ENCODE data around the gene SPATA21. TPM values are rescaled to one million over a fixed set of nuclear protein-coding genes. Genes with fewer than 3 reads are reported as not detected.

SPATA21 gene
- total and polyA plus RNA-seq, 7 experiments from 2014 or later: not detected

DNA sequence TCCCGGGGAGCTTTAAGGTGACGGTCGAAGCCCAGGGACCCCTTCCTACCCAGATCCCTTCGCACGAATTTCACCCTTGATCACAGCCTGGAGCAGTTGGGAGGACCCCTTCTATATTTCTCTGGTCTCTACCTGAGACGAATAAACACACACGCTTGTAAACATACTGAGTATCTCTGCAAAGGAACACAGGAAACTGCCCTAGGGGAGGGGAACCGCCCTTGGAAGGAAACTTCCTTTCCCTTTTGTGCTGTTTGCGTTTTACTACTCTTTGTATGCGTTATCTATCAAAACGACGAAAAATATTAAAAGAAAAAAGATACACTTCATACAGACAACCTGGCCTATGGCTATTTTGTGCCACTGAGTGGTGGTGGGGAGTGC lies 4.0 kb upstream of the SPATA21 start:
- Histone ChIP-seq H3K9me3 (ENCODE audit: control insufficient read depth in 2 of 3, low read length in 3 of 3) (no peaks in the 10 kb centered on the region), H3K4me3 (ENCODE audit: low read length) (peak overlapping the region; percentile 94), H3K27ac (ENCODE audit: low read depth, low read length) (peak overlapping the region; percentile 100), H3K27me3 (ENCODE audit: control insufficient read depth in 2 of 2, insufficient read depth in 2 of 2, low read length in 2 of 2) (no peaks in the 10 kb centered on the region), H3K4me1 (ENCODE audit: control insufficient read depth in 2 of 2, insufficient read depth in 2 of 2, low read length in 2 of 2) (peaks cover 17 to 36% of the 10 kb centered on the region in 2 donors), H3K36me3 (ENCODE audit: control insufficient read depth in 2 of 3, insufficient read depth in 3 of 3, low read length in 3 of 3) (peaks cover 0 to 43% (median 17%) of the 10 kb centered on the region in 3 experiments)
- Mint-ChIP-seq H3K27me3 (no peaks in the 10 kb centered on the region), H3K27ac (peak overlapping the region; percentile 88 to 98 (median 96)), H3K36me3 (peaks cover 8 to 23% (median 16%) of the 10 kb centered on the region in 5 donors), H3K4me3 (peak overlapping the region; percentile 93 to 100 (median 97)), H3K4me1 (peaks cover 19 to 45% (median 34%) of the 10 kb centered on the region in 7 donors), H3K9me3 (no peaks in the 10 kb centered on the region)
- intact Hi-C loops (cut with micrococcal nuclease): loop anchor here (1.0 to 5.0 kb wide), 13 partner anchors 21 to 914 kb away; partner anchors contain the start of genes DNAJC16 (in 2 of the 2), NBPF1 (in 2 of the 2), CPLANE2 (in 1 of the 2) and SZRD1 (in 1 of the 2)
- CTCF ChIA-PET: interaction anchor here (0.6 kb wide), 1 partner anchor 541 kb away, joined by 4 read pairs; no protein-coding TSS in a partner anchor
- DNase-seq: peak in 3 of 9 donors; percentile 65 to 72 (median 72)
- POLR2A ChIA-PET: interaction anchor here (0.9 to 3.3 kb wide), 12 partner anchors 8 to 76 kb away, joined by 3 to 21 read pairs (median 4); partner anchors contain the start of gene SZRD1
- peak; percentile 39 for ATAC-seq

DNA sequence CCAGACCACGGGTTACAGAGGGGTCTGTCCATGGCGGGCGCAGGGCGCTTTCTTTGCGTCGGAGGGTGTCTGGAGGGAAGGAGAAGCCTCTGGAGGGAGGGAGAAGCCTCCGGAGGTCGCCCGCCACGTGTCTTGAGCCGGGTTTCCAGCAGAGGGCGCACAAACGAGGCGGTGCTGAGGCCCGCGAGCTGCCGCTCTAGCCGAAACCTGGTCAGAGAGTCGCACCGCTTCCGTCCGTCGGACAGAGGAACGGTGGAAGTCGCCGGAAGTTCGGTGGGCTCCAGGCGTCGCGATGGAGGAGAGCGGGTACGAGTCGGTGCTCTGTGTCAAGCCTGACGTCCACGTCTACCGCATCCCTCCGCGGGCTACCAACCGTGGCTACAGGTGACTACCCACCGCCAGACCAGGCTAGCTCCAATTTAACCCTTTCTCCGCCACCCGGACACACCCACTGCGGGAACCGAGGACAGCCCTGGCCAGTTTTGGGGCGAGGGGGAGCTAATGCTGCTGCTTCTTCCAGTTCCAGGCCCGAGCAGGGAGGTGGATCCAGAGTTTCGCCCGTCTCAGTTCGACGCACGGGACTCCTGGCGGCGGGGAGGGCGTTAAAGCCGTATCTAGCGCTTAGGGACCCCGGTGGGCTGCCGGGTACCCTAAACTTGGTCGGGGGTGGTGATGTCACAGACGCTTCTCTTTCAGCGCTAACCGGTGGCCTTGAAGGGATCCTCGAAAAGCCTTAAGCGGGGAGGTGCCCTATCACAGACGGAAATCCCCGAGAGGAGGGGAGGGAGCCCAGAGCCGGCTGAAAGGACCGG lies 3.5 kb upstream of the SPATA21 start, which contains the start of gene NECAP2:
TSS of gene NECAP2 (plus strand) at position 255 of the 812 bp plus-strand sequence. CDS start at position 293, 38 bp downstream.
- peaks cover 17 to 33% of the 10 kb centered on the region in 2 donors for H3K4me1 ChIP-seq (ENCODE audit: control insufficient read depth in 2 of 2, insufficient read depth in 2 of 2, low read length in 2 of 2)
- peaks cover 0 to 37% (median 17%) of the 10 kb centered on the region in 3 experiments for H3K36me3 ChIP-seq (ENCODE audit: control insufficient read depth in 2 of 3, insufficient read depth in 3 of 3, low read length in 3 of 3)
- ATAC-seq (peak; percentile 95), DNase-seq (peak; percentile 79 to 95 (median 88))
- Mint-ChIP-seq H3K27me3 (no peaks in the 10 kb centered on the region), H3K36me3 (peaks cover 8 to 21% (median 16%) of the 10 kb centered on the region in 5 donors), H3K9me3 (no peaks in the 10 kb centered on the region), H3K4me3 (peak within 1 kb of the TSS; percentile 93 to 100 (median 97)), H3K27ac (peak within 1 kb of the TSS; percentile 88 to 98 (median 96)), H3K4me1 (peaks cover 19 to 45% (median 34%) of the 10 kb centered on the region in 7 donors)
- intact Hi-C loops (cut with micrococcal nuclease): loop anchor here (1.0 to 5.0 kb wide), 16 partner anchors 20 to 914 kb away; partner anchors contain the start of genes DNAJC16 (in 2 of the 2), NBPF1 (in 2 of the 2), SZRD1 (in 2 of the 2) and CPLANE2 (in 1 of the 2)
- ChIA-PET POLR2A (interaction anchor here (0.9 to 3.3 kb wide), 15 partner anchors 8 to 75 kb away, joined by 3 to 21 read pairs (median 4); partner anchors contain the start of gene SZRD1), CTCF (interaction anchor here (0.6 to 2.0 kb wide), 7 partner anchors 17 to 540 kb away, joined by 3 to 9 read pairs (median 5); partner anchors contain the start of gene FBXO42)
- H3K4me3 ChIP-seq (ENCODE audit: low read length): peak within 1 kb of the TSS; percentile 94
- no peaks in the 10 kb centered on the region for H3K9me3 ChIP-seq (ENCODE audit: control insufficient read depth in 2 of 3, low read length in 3 of 3)
- no peaks in the 10 kb centered on the region for H3K27me3 ChIP-seq (ENCODE audit: control insufficient read depth in 2 of 2, insufficient read depth in 2 of 2, low read length in 2 of 2)
- peak within 1 kb of the TSS; percentile 100 for H3K27ac ChIP-seq (ENCODE audit: low read depth, low read length)

DNA sequence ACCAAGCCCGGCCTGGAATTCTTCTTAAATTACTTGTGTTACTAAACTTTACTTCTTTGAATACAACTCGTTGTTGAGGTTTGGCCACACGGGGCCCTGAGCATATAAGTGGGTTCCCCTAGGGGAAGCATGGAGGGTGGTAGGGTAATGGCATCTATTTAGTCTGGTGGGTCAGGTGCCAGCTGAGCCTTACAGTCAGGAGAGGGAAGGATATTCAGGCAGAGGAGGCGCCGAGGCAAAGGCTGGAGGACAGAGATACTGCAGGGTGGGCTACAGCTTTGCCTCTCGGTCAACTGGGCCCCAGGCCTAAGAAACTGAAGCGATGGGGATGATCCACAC lies 2.9 kb upstream of the SPATA21 start:
- H3K27ac Mint-ChIP-seq: peak overlapping the region; percentile 88 to 98 (median 96)
- Histone ChIP-seq H3K27me3 (ENCODE audit: control insufficient read depth in 2 of 2, insufficient read depth in 2 of 2, low read length in 2 of 2) (no peaks in the 10 kb centered on the region), H3K27ac (ENCODE audit: low read depth, low read length) (peak overlapping the region; percentile 100), H3K9me3 (ENCODE audit: control insufficient read depth in 2 of 3, low read length in 3 of 3) (no peaks in the 10 kb centered on the region), H3K4me1 (ENCODE audit: control insufficient read depth in 2 of 2, insufficient read depth in 2 of 2, low read length in 2 of 2) (peaks cover 17 to 33% of the 10 kb centered on the region in 2 donors), H3K36me3 (ENCODE audit: control insufficient read depth in 2 of 3, insufficient read depth in 3 of 3, low read length in 3 of 3) (peaks cover 0 to 31% (median 13%) of the 10 kb centered on the region in 3 experiments), H3K4me3 (ENCODE audit: low read length) (peak overlapping the region; percentile 94)
- POLR2A ChIA-PET: interaction anchor here (0.7 to 3.3 kb wide), 14 partner anchors 9 to 73 kb away, joined by 3 to 21 read pairs (median 4); partner anchors contain the start of gene SZRD1
- peak; percentile 2 for ATAC-seq
- H3K36me3 Mint-ChIP-seq: peaks cover 8 to 19% (median 14%) of the 10 kb centered on the region in 5 donors
- peaks cover 19 to 44% (median 35%) of the 10 kb centered on the region in 7 donors for H3K4me1 Mint-ChIP-seq
- H3K9me3 Mint-ChIP-seq: no peaks in the 10 kb centered on the region
- intact Hi-C loops (cut with micrococcal nuclease): loop anchor here (1.0 to 5.0 kb wide), 16 partner anchors 20 to 913 kb away; partner anchors contain the start of genes DNAJC16 (in 2 of the 2), NBPF1 (in 2 of the 2), CPLANE2 (in 1 of the 2) and FBXO42 (in 1 of the 2)
- CTCF ChIA-PET: interaction anchor here (0.6 to 2.0 kb wide), 6 partner anchors 16 to 88 kb away, joined by 3 to 9 read pairs (median 6); partner anchors contain the start of gene FBXO42
- peak overlapping the region; percentile 93 to 100 (median 97) for H3K4me3 Mint-ChIP-seq
- DNase-seq: no peak
- no peaks in the 10 kb centered on the region for H3K27me3 Mint-ChIP-seq

DNA sequence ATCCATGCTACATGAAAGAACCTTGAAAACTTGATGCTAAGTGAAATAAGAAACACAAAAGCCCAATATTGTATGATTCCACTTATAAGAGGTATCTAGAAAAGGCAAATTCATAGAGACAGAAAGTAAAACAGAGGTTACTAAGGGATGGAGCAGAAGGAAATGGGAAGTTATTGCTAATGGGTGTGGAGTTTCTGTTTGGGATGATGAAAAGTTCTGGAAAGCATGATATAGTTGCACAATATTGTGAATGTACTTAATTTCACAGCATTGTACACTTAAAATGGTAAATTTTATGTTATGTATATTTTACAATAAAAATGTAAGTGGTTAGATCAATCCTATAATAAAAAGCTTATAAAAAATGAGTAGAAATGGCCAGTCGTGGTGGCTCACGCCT lies 1.7 kb upstream of the SPATA21 start:
- H3K27me3 ChIP-seq (ENCODE audit: control insufficient read depth in 2 of 2, insufficient read depth in 2 of 2, low read length in 2 of 2): no peaks in the 10 kb centered on the region
- Mint-ChIP-seq H3K4me1 (peaks cover 19 to 37% (median 32%) of the 10 kb centered on the region in 7 donors), H3K36me3 (peaks cover 3 to 14% (median 7%) of the 10 kb centered on the region in 5 donors), H3K27me3 (no peaks in the 10 kb centered on the region), H3K4me3 (peak overlapping the region in 5 of 10 donors; percentile 13 to 73 (median 24)), H3K27ac (peak overlapping the region in 2 of 9 donors; percentile 6 to 25), H3K9me3 (no peaks in the 10 kb centered on the region)
- ATAC-seq: no peak
- H3K4me1 ChIP-seq (ENCODE audit: control insufficient read depth in 2 of 2, insufficient read depth in 2 of 2, low read length in 2 of 2): peaks cover 17 to 27% of the 10 kb centered on the region in 2 donors
- DNase-seq: no peak
- H3K4me3 ChIP-seq (ENCODE audit: low read length): no peak overlapping the region
- CTCF ChIA-PET: interaction anchor here (1.3 to 2.0 kb wide), 2 partner anchors 15 to 71 kb away, joined by 6 to 8 read pairs; no protein-coding TSS in a partner anchor
- intact Hi-C loops (cut with micrococcal nuclease): no loop called here
- H3K9me3 ChIP-seq (ENCODE audit: control insufficient read depth in 2 of 3, low read length in 3 of 3): no peaks in the 10 kb centered on the region
- H3K36me3 ChIP-seq (ENCODE audit: control insufficient read depth in 2 of 3, insufficient read depth in 3 of 3, low read length in 3 of 3): peaks cover 0 to 20% (median 9%) of the 10 kb centered on the region in 3 experiments
- no peak overlapping the region for H3K27ac ChIP-seq (ENCODE audit: low read depth, low read length)
- POLR2A ChIA-PET: interaction anchor here (2.3 to 3.3 kb wide), 2 partner anchors 18 to 74 kb away, joined by 15 to 21 read pairs; no protein-coding TSS in a partner anchor

DNA sequence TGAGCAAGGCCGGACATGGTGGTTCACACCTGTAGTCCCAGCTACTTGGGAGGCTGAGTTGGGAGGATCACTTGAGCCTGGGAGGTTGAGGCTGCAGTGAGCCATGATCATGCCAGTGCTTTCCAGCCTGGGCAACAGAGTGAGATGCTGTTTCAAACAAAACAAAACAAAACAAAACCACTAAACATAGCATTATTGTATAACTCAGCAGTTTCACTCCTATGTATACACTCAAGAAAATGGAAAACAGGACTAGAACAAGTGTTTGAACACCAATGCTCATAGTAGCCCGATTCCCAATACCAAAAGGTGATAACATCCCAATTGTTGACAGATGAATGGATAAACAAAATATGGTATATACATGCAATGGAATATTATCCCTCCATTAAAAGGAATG lies 1.3 kb upstream of the SPATA21 start:
- DNase-seq: no peak
- ChIA-PET CTCF (interaction anchor here (2.0 kb wide), 1 partner anchor 70 kb away, joined by 8 read pairs; no protein-coding TSS in a partner anchor), POLR2A (no interaction called here)
- Mint-ChIP-seq H3K4me3 (peak overlapping the region in 3 of 10 donors; percentile 13 to 24 (median 22)), H3K27me3 (no peaks in the 10 kb centered on the region), H3K36me3 (peaks cover 3 to 14% (median 4%) of the 10 kb centered on the region in 5 donors), H3K9me3 (no peaks in the 10 kb centered on the region), H3K27ac (peak overlapping the region in 2 of 9 donors; percentile 6 to 47), H3K4me1 (peaks cover 19 to 33% (median 28%) of the 10 kb centered on the region in 7 donors)
- no peak overlapping the region for H3K27ac ChIP-seq (ENCODE audit: low read depth, low read length)
- peaks cover 0 to 15% (median 5%) of the 10 kb centered on the region in 3 experiments for H3K36me3 ChIP-seq (ENCODE audit: control insufficient read depth in 2 of 3, insufficient read depth in 3 of 3, low read length in 3 of 3)
- H3K27me3 ChIP-seq (ENCODE audit: control insufficient read depth in 2 of 2, insufficient read depth in 2 of 2, low read length in 2 of 2): no peaks in the 10 kb centered on the region
- H3K4me1 ChIP-seq (ENCODE audit: control insufficient read depth in 2 of 2, insufficient read depth in 2 of 2, low read length in 2 of 2): peaks cover 17 to 23% of the 10 kb centered on the region in 2 donors
- intact Hi-C loops (cut with micrococcal nuclease): no loop called here
- ATAC-seq: no peak
- no peaks in the 10 kb centered on the region for H3K9me3 ChIP-seq (ENCODE audit: control insufficient read depth in 2 of 3, low read length in 3 of 3)
- no peak overlapping the region for H3K4me3 ChIP-seq (ENCODE audit: low read length)

DNA sequence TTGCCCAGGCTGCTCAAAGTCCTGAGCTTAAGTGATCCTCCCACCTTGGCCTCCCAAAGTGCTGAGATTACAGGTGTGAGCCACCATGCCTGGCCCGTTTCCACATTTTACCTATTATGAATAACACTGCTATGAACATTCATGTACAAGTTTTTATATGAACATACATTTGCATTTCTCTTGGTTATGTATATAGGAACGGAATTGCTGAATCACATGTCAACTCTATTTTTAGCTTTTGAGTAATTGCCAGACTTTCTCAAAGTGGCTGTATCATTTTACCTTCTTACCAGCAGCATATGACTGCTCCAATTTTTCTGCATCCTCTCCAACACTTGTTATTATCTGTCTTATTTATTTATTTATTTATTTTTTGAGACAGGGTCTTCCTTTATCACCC lies 2.7 kb downstream of the SPATA21 start:
- no peaks in the 10 kb centered on the region for H3K36me3 ChIP-seq (ENCODE audit: control insufficient read depth in 2 of 3, insufficient read depth in 3 of 3, low read length in 3 of 3)
- H3K4me3 Mint-ChIP-seq: no peak overlapping the region
- H3K27me3 Mint-ChIP-seq: peaks cover 0 to 5% (median 0%) of the 10 kb centered on the region in 5 donors
- H3K4me3 ChIP-seq (ENCODE audit: low read length): no peak overlapping the region
- no peak for DNase-seq
- ATAC-seq: no peak
- H3K4me1 ChIP-seq (ENCODE audit: control insufficient read depth in 2 of 2, insufficient read depth in 2 of 2, low read length in 2 of 2): no peaks in the 10 kb centered on the region
- H3K36me3 Mint-ChIP-seq: no peaks in the 10 kb centered on the region
- H3K27ac Mint-ChIP-seq: no peak overlapping the region
- no peak overlapping the region for H3K27ac ChIP-seq (ENCODE audit: low read depth, low read length)
- intact Hi-C loops (cut with micrococcal nuclease): no loop called here
- ChIA-PET POLR2A (interaction anchor here (0.6 kb wide), 2 partner anchors 17 to 63 kb away, joined by 4 to 5 read pairs; no protein-coding TSS in a partner anchor), CTCF (no interaction called here)
- H3K27me3 ChIP-seq (ENCODE audit: control insufficient read depth in 2 of 2, insufficient read depth in 2 of 2, low read length in 2 of 2): no peaks in the 10 kb centered on the region
- H3K4me1 Mint-ChIP-seq: peaks cover 0 to 8% (median 0%) of the 10 kb centered on the region in 7 donors
- peaks cover 0 to 2% (median 0%) of the 10 kb centered on the region in 11 donors for H3K9me3 Mint-ChIP-seq
- no peaks in the 10 kb centered on the region for H3K9me3 ChIP-seq (ENCODE audit: control insufficient read depth in 2 of 3, low read length in 3 of 3)

All from naive thymus-derived CD4-positive, alpha-beta T cell (primary cell).